ENCODE measurements around the gene LMO3. TPM values are rescaled to one million over a fixed set of nuclear protein-coding genes. Genes with fewer than 3 reads are reported as not detected.
A peak's percentile ranks its signal among the peaks of the same experiment; 100 is the strongest.

LMO3 gene
- total RNA-seq, 1 experiment from 2014 or later, result not detected

GRCh38 chr12:16562921-16563320 lies 43.0 kb downstream of the LMO3 start:
- H3K27ac Mint-ChIP-seq (ENCODE audit: low read depth, unreplicated experiment), result no peak overlapping the region
- ChIA-PET POLR2A (no interaction called here), CTCF (no interaction called here)
- no peak for TF ChIP-seq CTCF (IDR thresholded peaks at IDR 0.05; ENCODE audit: unreplicated experiment)
- H3K4me3 Mint-ChIP-seq (ENCODE audit: unreplicated experiment), result no peak overlapping the region
- no peaks in the 10 kb centered on the region for H3K36me3 Mint-ChIP-seq (ENCODE audit: insufficient read depth, unreplicated experiment)
- intact Hi-C loops (cut with micrococcal nuclease), result no loop called here
- no peaks in the 10 kb centered on the region for H3K9me3 Mint-ChIP-seq (ENCODE audit: unreplicated experiment)
- no peaks in the 10 kb centered on the region for H3K4me1 Mint-ChIP-seq (ENCODE audit: insufficient read depth, unreplicated experiment)
- no peaks in the 10 kb centered on the region for H3K27me3 Mint-ChIP-seq (ENCODE audit: insufficient read depth, unreplicated experiment)
- no peak for DNase-seq (ENCODE audit: unreplicated experiment)
- no TSS peak for BruUV-seq (replicated peaks)

- BruUV-seq (replicated peaks), result no TSS peak
Observed at GRCh38 chr12:16562435-16562834, 43.5 kb downstream of the LMO3 start.

GRCh38 chr12:16560273-16560672 lies 45.7 kb downstream of the LMO3 start:
- no peaks in the 10 kb centered on the region for H3K36me3 Mint-ChIP-seq (ENCODE audit: insufficient read depth, unreplicated experiment)
- CTCF ChIA-PET, result interaction anchor here (0.6 kb wide), 1 partner anchor 671 kb away, joined by 3 read pairs; no protein-coding TSS in a partner anchor
- POLR2A ChIA-PET, result interaction anchor here (0.6 kb wide), 1 partner anchor 215 kb away, joined by 3 read pairs; no protein-coding TSS in a partner anchor
- BruUV-seq (replicated peaks), result no TSS peak
- H3K27me3 Mint-ChIP-seq (ENCODE audit: insufficient read depth, unreplicated experiment), result no peaks in the 10 kb centered on the region
- peaks cover 7% of the 10 kb centered on the region for H3K4me1 Mint-ChIP-seq (ENCODE audit: insufficient read depth, unreplicated experiment)
- no peak for TF ChIP-seq CTCF (IDR thresholded peaks at IDR 0.05; ENCODE audit: unreplicated experiment)
- no peak for DNase-seq (ENCODE audit: unreplicated experiment)
- intact Hi-C loops (cut with micrococcal nuclease), result no loop called here
- H3K9me3 Mint-ChIP-seq (ENCODE audit: unreplicated experiment), result no peaks in the 10 kb centered on the region
- H3K27ac Mint-ChIP-seq (ENCODE audit: low read depth, unreplicated experiment), result no peak overlapping the region
- H3K4me3 Mint-ChIP-seq (ENCODE audit: unreplicated experiment), result no peak overlapping the region

More at GRCh38 chr12:16562435-16562834, 43.5 kb downstream of the LMO3 start:
- Mint-ChIP-seq H3K4me3 (ENCODE audit: unreplicated experiment) (no peak overlapping the region), H3K4me1 (ENCODE audit: insufficient read depth, unreplicated experiment) (no peaks in the 10 kb centered on the region), H3K36me3 (ENCODE audit: insufficient read depth, unreplicated experiment) (no peaks in the 10 kb centered on the region), H3K27me3 (ENCODE audit: insufficient read depth, unreplicated experiment) (no peaks in the 10 kb centered on the region), H3K27ac (ENCODE audit: low read depth, unreplicated experiment) (no peak overlapping the region), H3K9me3 (ENCODE audit: unreplicated experiment) (no peaks in the 10 kb centered on the region)
- no peak for DNase-seq (ENCODE audit: unreplicated experiment)
- ChIA-PET CTCF (no interaction called here), POLR2A (no interaction called here)
- no peak for TF ChIP-seq CTCF (IDR thresholded peaks at IDR 0.05; ENCODE audit: unreplicated experiment)
- intact Hi-C loops (cut with micrococcal nuclease), result no loop called here

- TF ChIP-seq CTCF (IDR thresholded peaks at IDR 0.05; ENCODE audit: unreplicated experiment), result no peak
- H3K27me3 Mint-ChIP-seq (ENCODE audit: insufficient read depth, unreplicated experiment), result no peaks in the 10 kb centered on the region
- peaks cover 7% of the 10 kb centered on the region for H3K4me1 Mint-ChIP-seq (ENCODE audit: insufficient read depth, unreplicated experiment)
- intact Hi-C loops (cut with micrococcal nuclease), result no loop called here
- ChIA-PET CTCF (interaction anchor here (1.0 kb wide), 1 partner anchor 233 kb away, joined by 6 read pairs; no protein-coding TSS in a partner anchor), POLR2A (interaction anchor here (0.5 kb wide), 1 partner anchor 12 kb away, joined by 3 read pairs; no protein-coding TSS in a partner anchor)
- no TSS peak for BruUV-seq (replicated peaks)
- H3K36me3 Mint-ChIP-seq (ENCODE audit: insufficient read depth, unreplicated experiment), result no peaks in the 10 kb centered on the region
- H3K4me3 Mint-ChIP-seq (ENCODE audit: unreplicated experiment), result no peak overlapping the region
- H3K27ac Mint-ChIP-seq (ENCODE audit: low read depth, unreplicated experiment), result peak overlapping the region; percentile 17
- DNase-seq (ENCODE audit: unreplicated experiment), result peak; percentile 8
- no peaks in the 10 kb centered on the region for H3K9me3 Mint-ChIP-seq (ENCODE audit: unreplicated experiment)
Observed at GRCh38 chr12:16555630-16556029, 50.3 kb downstream of the LMO3 start.
